ENCODE data around the gene S100Z. TPM values are rescaled to one million over a fixed set of nuclear protein-coding genes. Genes with fewer than 3 reads are reported as not detected.

S100Z gene
- total RNA-seq, 2 experiments from 2014 or later = 0.36 to 0.81 TPM

GRCh38 chr5:76831110-76831452 is 18.7 kb upstream of the S100Z start:
- Mint-ChIP-seq H3K27me3 (no peaks in the 10 kb centered on the region), H3K36me3 (ENCODE audit: low read depth) (peaks cover 6% of the 10 kb centered on the region), H3K27ac (no peak overlapping the region), H3K9me3 (no peaks in the 10 kb centered on the region), H3K4me3 (no peak overlapping the region), H3K4me1 (ENCODE audit: low read depth) (peaks cover 8% of the 10 kb centered on the region)
- ChIA-PET CTCF (no interaction called here), POLR2A (no interaction called here)
- no peak for TF ChIP-seq CTCF (IDR thresholded peaks at IDR 0.05)
- ATAC-seq (peak; percentile 37), DNase-seq (peak; percentile 24)
- intact Hi-C loops (cut with micrococcal nuclease) = no loop called here

DNA sequence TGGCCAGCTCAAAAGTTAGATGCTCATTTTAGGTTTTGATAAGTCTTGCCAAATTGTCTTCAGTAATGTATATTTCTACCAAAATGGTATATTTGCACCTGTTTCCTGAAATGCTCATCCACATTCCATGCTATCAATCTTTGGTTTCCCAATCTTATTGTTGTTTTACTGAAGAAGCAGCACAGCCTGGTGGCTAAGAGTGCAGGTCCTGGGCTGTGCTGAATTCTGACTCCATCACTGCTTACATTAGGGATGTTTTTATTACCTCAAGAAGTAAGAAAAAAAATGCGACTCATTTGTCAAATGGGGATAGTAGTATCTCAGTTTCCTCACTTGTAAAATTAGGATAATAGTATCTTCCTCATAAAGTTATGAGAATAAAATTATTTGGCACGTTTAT is 13.6 kb upstream of the S100Z start:
- Mint-ChIP-seq H3K27ac (no peak overlapping the region), H3K36me3 (ENCODE audit: low read depth) (peaks cover 6% of the 10 kb centered on the region), H3K4me3 (no peak overlapping the region), H3K9me3 (no peaks in the 10 kb centered on the region), H3K4me1 (ENCODE audit: low read depth) (peaks cover 2% of the 10 kb centered on the region), H3K27me3 (no peaks in the 10 kb centered on the region)
- ChIA-PET POLR2A (no interaction called here), CTCF (no interaction called here)
- DNase-seq (no peak), ATAC-seq (no peak)
- intact Hi-C loops (cut with micrococcal nuclease) = no loop called here
- TF ChIP-seq CTCF (IDR thresholded peaks at IDR 0.05) = no peak

DNA sequence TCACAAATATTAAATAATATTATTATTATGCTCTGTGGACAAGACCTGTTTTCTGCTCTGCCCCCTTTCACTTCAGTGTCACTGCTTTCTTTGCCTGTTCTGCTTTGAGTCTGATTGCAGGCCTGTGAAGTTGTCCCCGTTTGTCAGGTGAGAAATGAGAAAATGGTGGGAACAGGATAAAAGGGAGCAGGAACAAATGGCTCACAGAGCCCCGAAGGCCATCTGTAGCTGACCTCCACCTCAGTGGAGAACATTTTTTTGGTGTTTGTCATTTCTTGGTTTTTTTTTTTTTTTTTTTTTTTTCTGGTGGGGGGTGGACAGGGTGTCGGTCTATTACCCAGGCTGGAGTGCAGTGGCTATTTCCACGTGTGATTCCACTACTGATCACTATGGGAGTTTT is 13.2 kb upstream of the S100Z start:
- no peak overlapping the region for H3K27ac Mint-ChIP-seq
- H3K27me3 Mint-ChIP-seq = no peaks in the 10 kb centered on the region
- H3K9me3 Mint-ChIP-seq = no peaks in the 10 kb centered on the region
- CTCF ChIA-PET = no interaction called here
- no peak overlapping the region for H3K4me3 Mint-ChIP-seq
- intact Hi-C loops (cut with micrococcal nuclease) = no loop called here
- no peak for TF ChIP-seq CTCF (IDR thresholded peaks at IDR 0.05)
- H3K4me1 Mint-ChIP-seq (ENCODE audit: low read depth) = no peaks in the 10 kb centered on the region
- ATAC-seq (no peak), DNase-seq (no peak)
- POLR2A ChIA-PET = interaction anchor here (0.7 kb wide), 1 partner anchor 1012 kb away, joined by 3 read pairs; no protein-coding TSS in a partner anchor
- H3K36me3 Mint-ChIP-seq (ENCODE audit: low read depth) = peaks cover 6% of the 10 kb centered on the region

DNA sequence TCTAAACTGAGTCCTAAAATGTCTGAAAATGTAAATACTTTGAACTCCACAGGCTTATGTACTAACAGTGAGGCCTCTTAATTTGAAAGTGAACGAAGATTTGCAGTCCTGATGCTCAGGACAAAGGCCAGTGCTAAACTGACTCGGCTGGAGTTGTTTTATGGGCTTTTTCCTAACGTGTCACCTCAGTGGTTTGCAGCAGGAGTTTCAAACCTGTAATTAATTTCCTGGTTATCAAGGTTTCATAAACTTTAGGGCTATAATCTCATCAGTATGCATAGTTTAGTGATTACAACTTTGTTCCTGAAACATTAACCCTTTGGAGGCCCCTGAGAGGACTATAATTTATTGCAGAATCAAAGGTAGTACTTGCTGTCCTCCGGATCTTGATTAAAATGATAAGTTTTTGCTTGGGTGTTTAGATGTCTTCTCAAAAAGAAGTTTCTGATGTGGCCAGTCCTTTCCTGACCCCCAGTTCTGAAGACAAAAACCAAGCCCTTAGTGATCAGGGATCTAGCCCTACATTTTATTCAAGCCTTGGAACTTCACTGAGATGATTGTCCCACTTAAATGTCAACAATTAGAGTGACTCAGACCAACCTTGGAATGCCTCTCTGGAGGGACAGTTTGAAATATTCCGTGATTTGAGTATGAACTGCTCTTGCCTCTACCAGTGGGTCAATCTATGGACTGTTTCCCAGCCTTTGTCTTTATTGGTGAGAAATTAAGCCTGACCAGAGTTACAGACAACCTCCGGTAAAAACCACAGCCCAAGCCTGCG is 11.1 kb upstream of the S100Z start:
- ATAC-seq = no peak
- DNase-seq = no peak
- ChIA-PET CTCF (interaction anchor here (0.6 kb wide), 1 partner anchor 10 kb away, joined by 3 read pairs; no protein-coding TSS in a partner anchor), POLR2A (no interaction called here)
- Mint-ChIP-seq H3K36me3 (ENCODE audit: low read depth) (peaks cover 2% of the 10 kb centered on the region), H3K9me3 (no peaks in the 10 kb centered on the region), H3K4me3 (no peak overlapping the region), H3K4me1 (ENCODE audit: low read depth) (no peaks in the 10 kb centered on the region), H3K27me3 (peaks cover 4% of the 10 kb centered on the region), H3K27ac (no peak overlapping the region)
- intact Hi-C loops (cut with micrococcal nuclease) = no loop called here
- TF ChIP-seq CTCF (IDR thresholded peaks at IDR 0.05) = no peak

DNA sequence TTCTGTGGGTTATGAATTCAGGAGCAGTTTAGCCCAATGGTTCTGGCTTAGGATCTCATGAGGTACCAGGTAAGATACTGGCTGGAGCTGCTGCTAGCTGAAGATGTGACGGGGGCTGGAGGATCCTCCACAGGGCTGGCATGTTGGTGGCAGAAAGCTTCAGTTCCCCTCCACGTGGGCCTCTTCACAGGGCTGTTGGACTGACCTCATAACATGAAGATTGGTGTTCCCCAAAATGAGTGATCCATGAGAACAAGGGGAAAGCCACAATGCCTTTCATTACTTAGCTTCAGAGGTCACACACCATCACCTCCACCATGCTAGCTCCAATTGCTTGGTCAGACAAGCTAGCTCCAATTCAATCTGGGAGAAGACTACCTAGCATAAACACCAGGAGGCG is 8.5 kb upstream of the S100Z start:
- CTCF ChIA-PET = interaction anchor here (1.1 kb wide), 1 partner anchor 26 kb away, joined by 3 read pairs; no protein-coding TSS in a partner anchor
- H3K9me3 Mint-ChIP-seq = no peaks in the 10 kb centered on the region

More for the DNA sequence above, 8.5 kb upstream of the S100Z start:
- Mint-ChIP-seq H3K4me1 (ENCODE audit: low read depth) (no peaks in the 10 kb centered on the region), H3K27me3 (peaks cover 4% of the 10 kb centered on the region), H3K36me3 (ENCODE audit: low read depth) (no peaks in the 10 kb centered on the region), H3K4me3 (no peak overlapping the region), H3K27ac (no peak overlapping the region)
- POLR2A ChIA-PET = no interaction called here
- ATAC-seq (no peak), DNase-seq (no peak)
- intact Hi-C loops (cut with micrococcal nuclease) = no loop called here
- no peak for TF ChIP-seq CTCF (IDR thresholded peaks at IDR 0.05)
